Lung (tissue), 12 donors: ENCODE measurements around the gene PARM1. TPM values are rescaled to one million over a fixed set of nuclear protein-coding genes. Genes with fewer than 3 reads are reported as not detected.
A peak's percentile ranks its signal among the peaks of the same experiment; 100 is the strongest.

Source experiments
- ATAC-seq: fragments of 200-7000 bp; cut with Tn5 transposase; one replicate; pipeline ENCODE4 v1.9.1; 2020; ENCODE audit warnings: moderate number of reproducible peaks; ENCODE audit not compliant: insufficient read depth, low FRiP score
- DNase-seq, 3 donors: peaks; one replicate each; pipeline ENCODE4 v3.0.0-alpha.2; 2013 to 2017
- H3K27ac ChIP-seq, 2 donors: one replicate each; pipeline ENCODE4 v1.5.1; 2013; ENCODE audit warnings: mild to moderate bottlenecking in 2 of 2, moderate library complexity in 2 of 2, control low read depth in 1 of 2, inconsistent platforms in 1 of 2, low read depth in 1 of 2, low read length in 1 of 2
- H3K27me3 ChIP-seq, 3 donors: one replicate each; pipeline ENCODE4 v1.5.1; 2013; ENCODE audit warnings: low read length in 2 of 3; ENCODE audit not compliant: control insufficient read depth in 3 of 3, insufficient read depth in 3 of 3
- H3K36me3 ChIP-seq, 4 donors: one replicate each; pipeline ENCODE4 v1.5.1; 2013; ENCODE audit warnings: low read length in 4 of 4, mild to moderate bottlenecking in 1 of 4, moderate library complexity in 1 of 4; ENCODE audit not compliant: control insufficient read depth in 4 of 4, insufficient read depth in 4 of 4
- H3K4me1 ChIP-seq, 5 donors: one replicate each; pipeline ENCODE4 v1.5.1; 2013; ENCODE audit warnings: low read length in 5 of 5, mild to moderate bottlenecking in 2 of 5, moderate library complexity in 1 of 5; ENCODE audit not compliant: control insufficient read depth in 5 of 5, insufficient read depth in 5 of 5
- H3K4me3 ChIP-seq: one replicate; pipeline ENCODE4 v1.5.1; 2013; ENCODE audit warnings: mild to moderate bottlenecking, control low read depth, moderate library complexity
- H3K9ac ChIP-seq, 2 donors: one replicate each; pipeline ENCODE4 v1.5.1; 2013; ENCODE audit warnings: low read length in 2 of 2, control low read depth in 1 of 2; ENCODE audit not compliant: insufficient read depth in 1 of 2
- H3K9me3 ChIP-seq, 4 donors: one replicate each; pipeline ENCODE4 v1.5.1; 2013; ENCODE audit warnings: low read length in 3 of 4, mild to moderate bottlenecking in 1 of 4, moderate library complexity in 1 of 4; ENCODE audit not compliant: control insufficient read depth in 4 of 4, insufficient read depth in 3 of 4
- WGBS, 2 donors: extraction: QIAGEN DNeasy Blood & Tissue Kit; methylation state at CpG; one replicate each; pipeline ENCODE4 v1.1.7; 2013; 5-methylcytosine and 5-hydroxymethylcytosine counted together
- polyA plus RNA-seq, 2 donors: library from polyadenylated mRNA; stranded (reverse); fragments of 200-250 nt; gene quantifications; one replicate each; pipeline ENCODE4 v1.2.1, GENCODE V29; 2013
- total RNA-seq, 2 donors: library from RNA; depleted of rRNA in 1 of 2; stranded (reverse); fragments of >200 nt in 1 of 2; gene quantifications; one replicate each; pipeline ENCODE4 v1.2.1, GENCODE V29; 2014 to 2021
- TF ChIP-seq, protein P1 (sequence below): IDR thresholded peaks from 2 replicates; pipeline ENCODE4 v1.5.1; 2012; ENCODE audit warnings: mild to moderate bottlenecking; ENCODE audit errors: control extremely low read depth, extremely low read depth
- donor health status: control.
- donor health status: control.
- donor health status: Bipolar disorder and iron deficiency.
- donor health status: healthy.
- donor health status: DM: yes; HTN: yes; CAD: no.

The PARM1 gene
- total and polyA plus RNA-seq, 4 donors: 25.4 to 101 (median 40.5) TPM

DNA sequence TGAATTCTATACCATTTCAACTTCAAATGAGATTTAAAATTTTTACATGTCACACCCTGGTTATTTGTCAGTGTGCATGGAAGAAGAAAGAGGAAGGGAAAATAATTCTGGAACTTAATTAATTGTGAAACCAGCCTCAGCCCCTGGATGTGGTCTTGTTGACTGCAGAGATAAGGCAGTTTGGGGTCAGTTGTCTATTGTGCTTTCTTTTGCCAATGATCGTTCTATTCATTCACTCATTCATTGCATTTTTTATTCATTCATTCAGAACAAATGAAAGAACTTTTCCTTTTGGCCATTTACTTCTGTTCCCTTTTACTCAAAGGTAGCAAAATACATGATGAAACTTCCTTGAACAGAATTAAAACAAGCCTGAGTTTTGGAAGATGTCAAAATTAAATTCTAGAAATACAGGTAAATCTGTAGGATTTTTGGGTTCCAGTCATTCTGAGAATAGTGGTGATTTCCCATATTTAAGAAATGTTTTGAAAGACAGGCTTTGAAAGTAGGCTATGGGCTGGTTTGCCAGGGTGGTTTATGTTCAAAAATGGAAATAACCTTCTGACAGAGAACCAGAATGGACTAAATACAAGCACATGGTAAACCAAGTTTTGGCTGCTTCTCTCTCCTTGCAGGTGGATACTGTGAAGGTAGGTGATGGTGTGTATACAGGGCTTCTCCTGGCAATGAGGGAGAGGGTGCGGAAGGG is 35.7 kb downstream of the PARM1 start:
- 68 to 72% methylated on average over 2 of the region's 2 CpGs for whole genome bisulfite sequencing, 2 donors
- ATAC-seq (no peak), DNase-seq (no peak)
- TF ChIP-seq, protein P1, sequence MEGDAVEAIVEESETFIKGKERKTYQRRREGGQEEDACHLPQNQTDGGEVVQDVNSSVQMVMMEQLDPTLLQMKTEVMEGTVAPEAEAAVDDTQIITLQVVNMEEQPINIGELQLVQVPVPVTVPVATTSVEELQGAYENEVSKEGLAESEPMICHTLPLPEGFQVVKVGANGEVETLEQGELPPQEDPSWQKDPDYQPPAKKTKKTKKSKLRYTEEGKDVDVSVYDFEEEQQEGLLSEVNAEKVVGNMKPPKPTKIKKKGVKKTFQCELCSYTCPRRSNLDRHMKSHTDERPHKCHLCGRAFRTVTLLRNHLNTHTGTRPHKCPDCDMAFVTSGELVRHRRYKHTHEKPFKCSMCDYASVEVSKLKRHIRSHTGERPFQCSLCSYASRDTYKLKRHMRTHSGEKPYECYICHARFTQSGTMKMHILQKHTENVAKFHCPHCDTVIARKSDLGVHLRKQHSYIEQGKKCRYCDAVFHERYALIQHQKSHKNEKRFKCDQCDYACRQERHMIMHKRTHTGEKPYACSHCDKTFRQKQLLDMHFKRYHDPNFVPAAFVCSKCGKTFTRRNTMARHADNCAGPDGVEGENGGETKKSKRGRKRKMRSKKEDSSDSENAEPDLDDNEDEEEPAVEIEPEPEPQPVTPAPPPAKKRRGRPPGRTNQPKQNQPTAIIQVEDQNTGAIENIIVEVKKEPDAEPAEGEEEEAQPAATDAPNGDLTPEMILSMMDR: no peak
- Histone ChIP-seq H3K36me3 (no peaks in the 10 kb centered on the region), H3K4me1 (peaks cover 0 to 21% (median 0%) of the 10 kb centered on the region in 5 donors), H3K27ac (peak overlapping the region in 1 of 2 donors; percentile 89), H3K9ac (no peak overlapping the region), H3K4me3 (no peak overlapping the region), H3K9me3 (no peaks in the 10 kb centered on the region), H3K27me3 (no peaks in the 10 kb centered on the region)

DNA sequence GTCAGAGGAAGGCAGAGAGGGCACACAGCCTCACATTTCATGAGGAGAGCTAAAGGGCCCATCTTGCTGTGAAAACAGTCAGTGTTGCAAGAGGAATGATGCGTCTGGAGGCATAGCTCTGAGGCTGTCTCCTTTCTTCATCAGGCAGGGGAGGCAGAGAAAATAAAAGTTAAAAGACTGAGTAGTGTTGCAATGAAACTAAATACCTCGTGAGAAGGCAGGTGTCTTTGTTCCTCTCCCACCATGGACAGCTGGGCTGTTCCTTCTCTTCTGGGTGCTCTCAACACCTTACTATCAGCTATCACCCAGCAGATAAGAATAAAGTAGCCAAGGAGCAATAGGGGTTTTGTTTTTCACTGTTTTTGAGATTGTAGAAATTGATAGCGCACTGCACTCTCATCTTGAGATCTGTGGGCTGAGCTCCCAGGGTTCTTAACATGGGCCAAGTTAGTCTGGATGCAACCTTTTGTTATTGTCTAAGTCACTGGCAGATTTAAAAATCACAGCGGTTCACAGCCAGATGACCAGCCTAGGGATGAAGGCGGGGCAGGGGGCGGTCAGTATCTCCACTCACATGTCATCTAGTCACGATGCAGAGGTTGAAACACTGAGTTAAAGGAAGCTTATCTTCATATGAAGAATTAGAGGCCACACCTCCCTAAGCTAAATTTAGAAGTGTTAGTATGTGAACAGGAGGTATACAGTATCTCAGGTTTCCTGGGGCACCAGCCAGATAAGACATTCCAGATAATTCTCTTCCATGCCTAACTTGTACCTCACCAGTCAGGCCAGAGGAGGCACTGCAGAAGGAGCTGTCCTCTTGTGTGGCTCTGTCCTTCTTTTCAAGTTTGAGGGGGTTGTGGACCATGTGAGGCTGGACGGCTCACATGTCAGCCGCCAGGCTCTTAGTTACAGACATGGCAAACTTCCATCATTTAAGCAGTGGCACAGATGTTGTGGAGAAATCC is 36.9 kb downstream of the PARM1 start:
- 66 to 75% methylated on average over 9 of the region's 9 CpGs for WGBS, 2 donors
- H3K27ac ChIP-seq: peak overlapping the region in 1 of 2 donors; percentile 89
- peaks cover 0 to 19% (median 0%) of the 10 kb centered on the region in 5 donors for H3K4me1 ChIP-seq
- H3K27me3 ChIP-seq: no peaks in the 10 kb centered on the region
- H3K4me3 ChIP-seq: no peak overlapping the region
- H3K9me3 ChIP-seq: peaks cover 0 to 2% (median 0%) of the 10 kb centered on the region in 4 donors
- TF ChIP-seq, protein P1: no peak
- no peaks in the 10 kb centered on the region for H3K36me3 ChIP-seq
- no peak overlapping the region for H3K9ac ChIP-seq
- DNase-seq: peak in 1 of 3 donors; percentile 27
- no peak for ATAC-seq

DNA sequence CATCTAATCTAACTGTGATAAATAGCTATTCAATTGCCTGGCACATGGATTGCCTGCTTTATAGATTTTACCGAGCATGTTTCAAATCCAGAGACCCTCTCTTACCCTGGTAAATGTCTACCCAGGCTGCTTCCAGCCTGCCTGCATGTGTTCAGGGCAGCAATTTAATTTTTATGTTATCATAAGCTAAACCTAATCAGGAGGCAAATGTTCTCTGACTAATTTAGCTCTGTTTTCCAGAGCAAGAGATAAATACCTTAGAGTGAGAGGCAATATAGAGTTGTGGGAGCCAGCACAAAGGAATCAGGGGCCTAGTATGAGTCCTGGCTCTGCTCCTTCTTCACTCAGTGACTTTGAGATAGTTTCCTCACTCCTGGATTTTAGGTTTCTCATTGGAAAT is 37.7 kb downstream of the PARM1 start:
- Histone ChIP-seq H3K9me3 (peaks cover 0 to 3% (median 0%) of the 10 kb centered on the region in 4 donors), H3K27me3 (no peaks in the 10 kb centered on the region), H3K36me3 (no peaks in the 10 kb centered on the region), H3K27ac (peak overlapping the region in 1 of 2 donors; percentile 89), H3K4me1 (peaks cover 0 to 19% (median 0%) of the 10 kb centered on the region in 5 donors), H3K9ac (no peak overlapping the region), H3K4me3 (no peak overlapping the region)
- ATAC-seq: no peak
- TF ChIP-seq, protein P1: no peak
- 79 to 94% methylated on average over 1 of the region's 1 CpG for WGBS, 2 donors
- DNase-seq: no peak
